D721Med (cell line): ENCODE measurements around the gene XDH.

Experiments used
- DNase-seq: peaks from one replicate; pipeline ENCODE4 v3.0.0; 2011; ENCODE audit warnings: low spot score; ENCODE audit not compliant: insufficient read length
- FAIRE-seq: peaks from 2 replicates; lab custom pipeline; 2011; peaks lifted over from hg19 to GRCh38; lab: Jason Lieb, UNC
- TF ChIP-seq, protein P1 (sequence below): IDR thresholded peaks from 2 replicates; pipeline ENCODE4 v1.5.1; 2012; ENCODE audit warnings: mild to moderate bottlenecking, control low read depth; ENCODE audit not compliant: insufficient read depth; ENCODE audit errors: missing control alignments

Gene XDH

DNA sequence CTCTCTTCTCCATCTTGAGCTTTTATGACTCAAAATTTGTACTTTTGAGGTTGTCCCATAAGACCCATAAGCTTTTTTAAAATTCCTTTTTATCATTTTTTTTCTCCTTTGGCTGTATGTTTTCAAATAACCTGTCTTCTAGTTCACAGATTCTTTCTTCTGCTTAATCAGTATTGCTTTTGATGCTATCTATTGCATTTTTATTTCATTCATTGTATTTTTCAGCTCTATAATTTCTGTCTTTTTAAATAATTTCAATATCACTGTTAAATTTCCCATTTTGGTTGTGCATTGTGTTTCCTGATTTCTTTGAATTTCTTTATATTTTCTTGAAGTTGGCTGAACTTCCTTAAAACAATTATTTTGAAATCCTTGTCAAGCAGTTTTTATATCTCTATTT is 4.8 kb upstream of the XDH start:
- TF ChIP-seq, protein P1, sequence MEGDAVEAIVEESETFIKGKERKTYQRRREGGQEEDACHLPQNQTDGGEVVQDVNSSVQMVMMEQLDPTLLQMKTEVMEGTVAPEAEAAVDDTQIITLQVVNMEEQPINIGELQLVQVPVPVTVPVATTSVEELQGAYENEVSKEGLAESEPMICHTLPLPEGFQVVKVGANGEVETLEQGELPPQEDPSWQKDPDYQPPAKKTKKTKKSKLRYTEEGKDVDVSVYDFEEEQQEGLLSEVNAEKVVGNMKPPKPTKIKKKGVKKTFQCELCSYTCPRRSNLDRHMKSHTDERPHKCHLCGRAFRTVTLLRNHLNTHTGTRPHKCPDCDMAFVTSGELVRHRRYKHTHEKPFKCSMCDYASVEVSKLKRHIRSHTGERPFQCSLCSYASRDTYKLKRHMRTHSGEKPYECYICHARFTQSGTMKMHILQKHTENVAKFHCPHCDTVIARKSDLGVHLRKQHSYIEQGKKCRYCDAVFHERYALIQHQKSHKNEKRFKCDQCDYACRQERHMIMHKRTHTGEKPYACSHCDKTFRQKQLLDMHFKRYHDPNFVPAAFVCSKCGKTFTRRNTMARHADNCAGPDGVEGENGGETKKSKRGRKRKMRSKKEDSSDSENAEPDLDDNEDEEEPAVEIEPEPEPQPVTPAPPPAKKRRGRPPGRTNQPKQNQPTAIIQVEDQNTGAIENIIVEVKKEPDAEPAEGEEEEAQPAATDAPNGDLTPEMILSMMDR = no peak
- no peak for DNase-seq
- FAIRE-seq = no peak

DNA sequence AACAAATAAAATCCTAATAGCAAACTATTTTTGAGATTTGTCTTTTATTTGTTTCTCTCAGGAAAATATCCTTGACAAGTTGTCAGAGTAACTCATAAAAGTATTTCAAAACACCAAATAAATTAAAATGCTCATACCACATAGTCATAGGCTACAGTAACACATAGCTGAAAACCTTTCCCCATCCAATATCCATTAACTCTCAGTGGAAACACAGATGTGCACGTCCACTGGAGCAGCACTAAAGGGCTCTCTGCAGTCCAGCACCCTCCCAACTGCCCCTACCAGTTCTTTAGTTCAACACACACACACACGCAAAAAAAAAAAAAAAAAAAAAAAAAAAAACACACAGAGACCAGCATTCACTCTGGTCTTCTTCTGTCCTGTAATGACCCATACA is 879 bp upstream of the XDH start:
- DNase-seq (no peak), FAIRE-seq (no peak)
- TF ChIP-seq, protein P1 = no peak

GRCh38 chr2:31413862-31414550 is 536 bp downstream of the XDH start:
- no peak for DNase-seq
- FAIRE-seq = no peak
- TF ChIP-seq, protein P1 = peak; percentile 17

- TF ChIP-seq, protein P1 = no peak
- no peak for DNase-seq
- no peak for FAIRE-seq
Observed at GRCh38 chr2:31413025-31413424, 1.5 kb downstream of the XDH start.

GRCh38 chr2:31411771-31412170 is 2.8 kb downstream of the XDH start:
- DNase-seq = no peak
- TF ChIP-seq, protein P1 = no peak
- FAIRE-seq = no peak

GRCh38 chr2:31406593-31407385 is 7.8 kb downstream of the XDH start:
- DNase-seq = no peak
- FAIRE-seq = no peak
- TF ChIP-seq, protein P1 = no peak

GRCh38 chr2:31404827-31405226 is 9.7 kb downstream of the XDH start:
- FAIRE-seq (no peak), DNase-seq (no peak)
- TF ChIP-seq, protein P1 = no peak
